OCI-LY3 (cell line): Measurements from ENCODE around the gene CCDC92.

Source experiments
- CTCF ChIP-seq: fragments of 200-600, 300-600 bp; sonication (generic); IDR thresholded peaks from 2 replicates; pipeline ENCODE4 v1.5.1; 2014; ENCODE audit warnings: antibody characterized with exemption, low read length, low read depth
- EZH2phosphoT487 ChIP-seq: fragments of 200-600 bp; shearing (Covaris generic); IDR thresholded peaks from 2 replicates; pipeline ENCODE4 v1.6.1; 2018; ENCODE audit warnings: antibody characterized with exemption, mixed run types, low read depth

GRCh38 chr12:123899368-123899767 is 73.3 kb downstream of the CCDC92 start:
- TF ChIP-seq CTCF (no peak), EZH2phosphoT487 (no peak)
